Measurements from ENCODE around the gene DNAJA4.
"Not testable (repeated sequence)": the region's sequence is repeated elsewhere in the genome, so short reads cannot be mapped to it uniquely, and the experiment has no call there.

The DNAJA4 gene

GRCh38 chr15:78244893-78245292, 19.5 kb upstream of the DNAJA4 start:
- no peak for DNase-seq

GRCh38 chr15:78245392-78245791, 19.0 kb upstream of the DNAJA4 start:
- DNase-seq: not testable (repeated sequence)

- not testable (repeated sequence) for DNase-seq
These were observed 18.3 kb upstream of the DNAJA4 start for GRCh38 chr15:78245976-78246620.

GRCh38 chr15:78247911-78248310, 16.5 kb upstream of the DNAJA4 start:
- no peak for DNase-seq

- DNase-seq: no peak
These were observed 15.2 kb upstream of the DNAJA4 start for GRCh38 chr15:78249131-78249530.

- no peak for DNase-seq
These were observed 13.2 kb upstream of the DNAJA4 start for GRCh38 chr15:78251136-78251535.

- DNase-seq: no peak
These were observed 8.8 kb upstream of the DNAJA4 start for GRCh38 chr15:78255421-78256043.

- no peak for DNase-seq
These were observed 8.3 kb upstream of the DNAJA4 start for GRCh38 chr15:78256044-78256437.

- DNase-seq: no peak
These were observed 6.7 kb upstream of the DNAJA4 start for GRCh38 chr15:78257681-78258080.

- no peak for DNase-seq
These were observed 5.1 kb upstream of the DNAJA4 start for GRCh38 chr15:78259232-78259631.

GRCh38 chr15:78260489-78260888, 3.9 kb upstream of the DNAJA4 start:
- DNase-seq: no peak

- DNase-seq: no peak
These were observed 3.3 kb upstream of the DNAJA4 start for GRCh38 chr15:78261062-78261461.

GRCh38 chr15:78263351-78263781, 996 bp upstream of the DNAJA4 start:
- no peak for DNase-seq

- DNase-seq: no peak
These were observed 457 bp upstream of the DNAJA4 start for GRCh38 chr15:78263907-78264303.

GRCh38 chr15:78265137-78265460, 737 bp downstream of the DNAJA4 start:
- DNase-seq: no peak

GRCh38 chr15:78265752-78266224, 1.4 kb downstream of the DNAJA4 start:
- DNase-seq: no peak

- DNase-seq: no peak
These were observed 1.9 kb downstream of the DNAJA4 start for GRCh38 chr15:78266229-78266628.

GRCh38 chr15:78266806-78267205, 2.4 kb downstream of the DNAJA4 start:
- no peak for DNase-seq

- no peak for DNase-seq
These were observed 8.0 kb downstream of the DNAJA4 start for GRCh38 chr15:78272316-78272715.

GRCh38 chr15:78272776-78273175, 8.4 kb downstream of the DNAJA4 start:
- DNase-seq: no peak

- DNase-seq: no peak
These were observed 10.6 kb downstream of the DNAJA4 start for GRCh38 chr15:78274994-78275393.

- DNase-seq: no peak
These were observed 11.9 kb downstream of the DNAJA4 start for GRCh38 chr15:78276064-78276943.

- DNase-seq: no peak
These were observed 16.1 kb downstream of the DNAJA4 start for GRCh38 chr15:78280319-78281072.
